Measurements from ENCODE around the gene BCKDHA. TPM values are rescaled to one million over a fixed set of nuclear protein-coding genes. Genes with fewer than 3 reads are reported as not detected.

The BCKDHA gene
- total and polyA plus RNA-seq, 2 donors (not counting 3 experiments of a cell fraction or from before 2014, with no cell fraction given), result 16.5 to 50.4 TPM

DNA sequence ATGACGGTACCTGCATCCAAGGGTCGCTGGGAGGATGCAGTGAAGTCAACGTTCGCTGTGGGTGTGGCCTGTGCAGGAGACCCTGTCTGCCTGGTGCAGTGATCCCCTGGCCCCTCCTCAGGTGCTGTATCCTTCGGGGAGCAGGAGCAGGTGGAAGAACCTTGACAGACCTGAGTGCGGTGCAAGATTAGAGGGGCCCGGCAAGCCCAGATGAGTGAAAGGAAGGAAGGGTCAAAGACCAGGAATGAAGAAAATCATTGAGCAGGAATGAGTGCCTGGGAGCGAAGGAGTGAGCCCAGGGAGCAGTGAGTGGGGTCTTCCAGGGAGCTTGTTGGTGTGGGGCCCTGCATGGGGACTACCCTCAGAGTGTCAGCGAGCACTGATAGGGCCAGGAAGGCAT is 16.8 kb downstream of the BCKDHA start:
- Histone ChIP-seq H3K9me3 (replicated peaks; ENCODE audit: control insufficient read depth, insufficient read depth, low read length) (no peaks in the 10 kb centered on the region), H3K9me1 (replicated peaks; ENCODE audit: control insufficient read depth, extremely low read depth, insufficient read depth, low read length) (no peaks in the 10 kb centered on the region), H3K27me3 (ENCODE audit: control insufficient read depth in 2 of 2, insufficient read depth in 2 of 2, low read length in 2 of 2) (no peaks in the 10 kb centered on the region), H2AFZ (ENCODE audit: low read depth, low read length) (no peak overlapping the region), H4K20me1 (replicated peaks; ENCODE audit: control insufficient read depth, extremely low read depth, insufficient read depth, low read length) (no peaks in the 10 kb centered on the region), H3K27ac (ENCODE audit: insufficient read depth, low read depth, low read length) (no peak overlapping the region), H3K4me1 (ENCODE audit: control insufficient read depth, extremely low read depth, insufficient read depth, low read length) (no peaks in the 10 kb centered on the region), H3K4me2 (ENCODE audit: insufficient read depth, low read length) (no peak overlapping the region), H3K4me3 (replicated peaks in 1 of 3; ENCODE audit: insufficient read depth in 1 of 3, low read depth in 1 of 3, low read length in 3 of 3) (no peak overlapping the region), H3K36me3 (ENCODE audit: control insufficient read depth in 2 of 2, extremely low read depth in 1 of 2, insufficient read depth in 2 of 2, low read length in 2 of 2) (peaks cover 0 to 28% of the 10 kb centered on the region in 2 experiments), H3K9ac (replicated peaks; ENCODE audit: extremely low read depth, insufficient read depth, low read length) (no peak overlapping the region), H3K79me2 (ENCODE audit: control insufficient read depth, insufficient read depth, low read length) (no peaks in the 10 kb centered on the region)
- TF ChIP-seq FOS (IDR thresholded peaks at IDR 0.05; ENCODE audit: borderline replicate concordance, insufficient read depth, low read length), result no peak
- TF ChIP-seq POLR2AphosphoS5 (IDR thresholded peaks at IDR 0.05; ENCODE audit: insufficient read depth, low read depth, low read length), result no peak
- no peak for TF ChIP-seq POLR2A (IDR thresholded peaks at IDR 0.05; ENCODE audit: low read depth, low read length)
- no peak for TF ChIP-seq EZH2 (IDR thresholded peaks at IDR 0.05; ENCODE audit: borderline replicate concordance, low read depth, low read length, severe bottlenecking)
- TF ChIP-seq GATA2 (IDR thresholded peaks at IDR 0.05; ENCODE audit: insufficient read depth, insufficient read length, low read depth, low read length), result no peak
- no peak for TF ChIP-seq JUN (IDR thresholded peaks at IDR 0.05; ENCODE audit: borderline replicate concordance, insufficient read depth, insufficient read length, low read depth)
- TF ChIP-seq, protein P1, sequence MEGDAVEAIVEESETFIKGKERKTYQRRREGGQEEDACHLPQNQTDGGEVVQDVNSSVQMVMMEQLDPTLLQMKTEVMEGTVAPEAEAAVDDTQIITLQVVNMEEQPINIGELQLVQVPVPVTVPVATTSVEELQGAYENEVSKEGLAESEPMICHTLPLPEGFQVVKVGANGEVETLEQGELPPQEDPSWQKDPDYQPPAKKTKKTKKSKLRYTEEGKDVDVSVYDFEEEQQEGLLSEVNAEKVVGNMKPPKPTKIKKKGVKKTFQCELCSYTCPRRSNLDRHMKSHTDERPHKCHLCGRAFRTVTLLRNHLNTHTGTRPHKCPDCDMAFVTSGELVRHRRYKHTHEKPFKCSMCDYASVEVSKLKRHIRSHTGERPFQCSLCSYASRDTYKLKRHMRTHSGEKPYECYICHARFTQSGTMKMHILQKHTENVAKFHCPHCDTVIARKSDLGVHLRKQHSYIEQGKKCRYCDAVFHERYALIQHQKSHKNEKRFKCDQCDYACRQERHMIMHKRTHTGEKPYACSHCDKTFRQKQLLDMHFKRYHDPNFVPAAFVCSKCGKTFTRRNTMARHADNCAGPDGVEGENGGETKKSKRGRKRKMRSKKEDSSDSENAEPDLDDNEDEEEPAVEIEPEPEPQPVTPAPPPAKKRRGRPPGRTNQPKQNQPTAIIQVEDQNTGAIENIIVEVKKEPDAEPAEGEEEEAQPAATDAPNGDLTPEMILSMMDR (IDR thresholded peaks at IDR 0.05; ENCODE audit: extremely low read depth in 1 of 2, insufficient read depth in 1 of 2, low read depth in 1 of 2, low read length in 2 of 2), result no peak
- TF ChIP-seq, protein P2, sequence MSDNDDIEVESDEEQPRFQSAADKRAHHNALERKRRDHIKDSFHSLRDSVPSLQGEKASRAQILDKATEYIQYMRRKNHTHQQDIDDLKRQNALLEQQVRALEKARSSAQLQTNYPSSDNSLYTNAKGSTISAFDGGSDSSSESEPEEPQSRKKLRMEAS (IDR thresholded peaks at IDR 0.05; ENCODE audit: insufficient read depth, insufficient read length), result no peak
- no peak for TF ChIP-seq MYC (IDR thresholded peaks at IDR 0.05; ENCODE audit: low read depth, low read length)
- FAIRE-seq, result no peak
- POLR2A ChIA-PET, result no interaction called here
- DNase-seq (ENCODE audit: low read depth, low spot score), result no peak
- CTCF ChIA-PET, result no interaction called here
- intact Hi-C loops (cut with micrococcal nuclease), result no loop called here
- dilution Hi-C loops (cut with MboI; ENCODE audit: extremely low pct_ligation_motif_present, low sequenced_read_pairs), result no loop called here
- BruUV-seq (replicated peaks), result no TSS peak

All from endothelial cell of umbilical vein (primary cell).